HL-60/S4 treated with retinoic acid at 250 ng/mL for 4 days and 3 days (cell line): ENCODE results near the gene DRC1.
"Not testable (repeated sequence)": the region's sequence is repeated elsewhere in the genome, so short reads cannot be mapped to it uniquely, and the experiment has no call there.

ENCODE experiments used
- in situ Hi-C: fragments of 300-500 bp; cut with MboI; formaldehyde crosslinking; loops from 2 replicates; pipeline ENCODE4 v1.7.0; 2022; ENCODE audit warnings: low sequenced_read_pairs

The DRC1 gene

DNA sequence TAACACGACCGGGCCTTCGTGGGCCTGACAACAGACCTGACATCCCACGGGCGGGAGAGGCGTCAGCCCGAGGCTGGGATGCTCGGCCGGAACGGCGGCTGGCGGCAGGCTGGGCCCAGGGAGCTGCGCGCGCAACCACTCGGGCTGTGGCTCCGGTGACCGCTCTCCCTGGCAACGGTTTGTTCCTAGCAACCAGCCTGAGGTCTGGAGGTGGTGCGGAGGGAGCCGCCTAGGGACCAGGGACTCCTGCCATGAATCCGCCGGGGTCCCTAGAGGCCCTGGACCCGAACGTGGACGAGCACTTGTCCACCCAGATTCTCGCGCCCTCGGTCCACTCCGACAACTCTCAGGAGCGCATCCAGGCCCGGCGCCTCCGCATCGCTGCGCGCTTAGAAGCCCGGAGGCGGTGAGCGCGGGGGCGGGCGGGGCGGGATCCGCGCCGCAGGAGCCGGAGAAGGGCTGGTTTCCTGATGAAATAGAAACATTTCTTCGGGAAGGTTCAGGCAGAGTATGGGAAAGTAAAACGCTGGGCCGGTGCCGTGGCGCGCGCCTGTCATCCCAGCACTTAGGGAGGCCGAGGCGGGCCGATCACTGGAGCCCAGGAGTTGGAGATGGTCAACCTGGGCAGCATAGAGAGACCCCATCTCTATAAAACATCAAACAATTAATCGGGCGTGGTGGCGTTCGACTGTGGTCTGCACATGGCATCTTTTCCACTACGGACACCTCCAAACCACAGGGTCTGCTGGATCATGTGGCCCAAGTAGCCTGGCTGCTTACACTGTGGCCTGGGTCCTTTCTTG, at the start of gene DRC1:
Gene DRC1 (plus strand): TSS at position 182 of the 803 bp plus-strand sequence. CDS start 70 bp downstream, at position 252.
- in situ Hi-C loops = no loop called here

DNA sequence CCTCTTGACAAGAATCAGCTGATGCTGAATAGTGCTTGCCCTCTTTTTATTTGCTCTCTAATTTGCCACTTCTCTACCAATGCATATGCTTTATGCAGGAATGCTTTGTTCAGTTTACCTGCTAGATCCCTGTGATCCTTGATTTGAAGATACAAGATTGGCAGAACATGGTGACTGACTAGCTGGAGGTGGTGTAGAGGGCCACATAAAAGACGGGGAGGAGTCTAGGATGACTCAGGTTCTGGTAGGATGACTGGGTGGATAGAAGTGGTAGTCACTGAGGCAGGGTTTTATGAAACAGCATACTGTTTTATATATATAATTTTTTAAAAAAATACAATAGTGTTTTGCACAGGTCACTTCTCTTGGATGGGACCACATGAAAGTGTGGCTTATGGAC, 48.8 kb upstream of the DRC1 start:
- in situ Hi-C loops = no loop called here

DNA sequence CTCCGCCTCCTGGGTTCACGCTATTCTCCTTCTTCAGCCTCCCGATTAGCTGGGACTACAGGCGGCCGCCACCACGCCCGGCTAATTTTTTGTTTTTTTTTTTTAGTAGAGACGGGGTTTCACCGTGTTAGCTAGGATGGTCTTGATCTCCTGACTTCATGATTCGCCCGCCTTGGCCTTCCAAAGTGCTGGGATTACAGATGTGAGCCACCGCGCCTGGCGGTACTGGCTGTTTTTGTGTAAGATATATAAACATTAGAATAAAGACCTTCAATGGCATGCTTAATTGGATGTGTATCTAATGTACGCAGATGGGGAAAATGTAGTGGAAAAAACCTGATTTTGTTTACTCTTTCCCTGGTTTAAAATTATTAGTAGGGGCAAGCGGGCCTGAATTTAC, 47.3 kb upstream of the DRC1 start:
- in situ Hi-C loops = not testable (repeated sequence)

DNA sequence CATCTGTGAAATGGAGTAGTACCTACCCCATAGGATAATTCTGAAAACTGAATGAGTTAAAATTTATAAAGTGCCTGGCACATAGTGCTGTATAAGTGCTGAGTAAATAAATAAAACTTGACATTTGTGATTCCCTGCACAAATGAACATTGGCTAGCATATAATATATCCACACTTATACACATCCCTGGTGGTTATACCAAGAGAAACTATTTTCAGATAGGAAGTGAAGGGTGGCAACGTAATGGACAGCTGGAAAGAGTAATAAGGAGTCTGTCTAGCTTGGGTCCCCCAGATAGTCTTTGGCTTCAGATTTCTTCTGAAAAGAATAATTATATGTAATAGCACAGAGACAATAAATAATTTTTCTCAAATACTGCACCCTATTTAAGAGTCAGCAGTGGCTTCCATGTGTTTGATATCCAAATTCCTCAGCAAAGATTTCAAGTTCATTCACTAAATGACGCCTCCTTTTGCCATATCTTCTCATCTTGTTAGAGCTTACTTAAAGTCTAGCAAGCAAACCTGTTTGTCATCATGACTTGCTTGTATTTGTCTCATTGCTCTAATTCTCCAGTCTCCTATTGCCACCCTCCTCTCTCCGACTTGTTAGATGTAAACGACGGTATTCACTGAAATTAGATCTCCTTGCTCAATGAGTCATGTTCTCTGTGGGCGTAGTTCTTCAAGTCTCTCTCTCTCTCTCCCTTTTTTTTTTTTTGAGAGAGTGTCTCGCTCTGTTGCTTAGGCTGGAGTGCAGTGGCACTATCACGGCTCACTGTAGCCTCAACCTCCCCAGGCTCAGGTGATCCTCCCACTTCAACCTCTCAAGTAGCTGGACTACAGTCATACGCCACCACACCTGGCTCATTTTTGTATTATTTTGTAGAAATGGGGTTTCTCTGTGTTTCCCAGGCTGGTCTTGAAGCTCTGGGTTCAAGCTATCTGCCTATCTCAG, 46.4 kb upstream of the DRC1 start:
- in situ Hi-C loops = no loop called here

DNA sequence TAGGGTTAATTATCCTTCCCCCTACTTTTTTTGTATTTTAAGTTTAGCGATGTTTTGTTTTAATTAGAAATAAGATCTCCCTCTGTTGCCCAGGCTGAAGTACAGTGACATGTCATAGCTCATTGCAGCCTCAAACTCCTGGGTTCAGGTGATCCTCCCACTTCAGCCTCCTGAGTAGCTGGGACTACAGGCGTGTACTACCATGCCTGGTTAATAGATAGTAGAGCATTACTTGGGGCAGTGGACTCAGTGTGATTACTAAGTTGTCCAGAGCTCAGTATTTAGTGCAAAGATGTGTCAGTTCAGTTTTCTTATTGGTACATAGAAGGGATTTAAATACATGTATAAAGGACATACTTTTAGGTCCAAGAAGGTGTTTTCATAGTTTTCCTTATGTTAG, 45.6 kb upstream of the DRC1 start:
- in situ Hi-C loops = no loop called here

DNA sequence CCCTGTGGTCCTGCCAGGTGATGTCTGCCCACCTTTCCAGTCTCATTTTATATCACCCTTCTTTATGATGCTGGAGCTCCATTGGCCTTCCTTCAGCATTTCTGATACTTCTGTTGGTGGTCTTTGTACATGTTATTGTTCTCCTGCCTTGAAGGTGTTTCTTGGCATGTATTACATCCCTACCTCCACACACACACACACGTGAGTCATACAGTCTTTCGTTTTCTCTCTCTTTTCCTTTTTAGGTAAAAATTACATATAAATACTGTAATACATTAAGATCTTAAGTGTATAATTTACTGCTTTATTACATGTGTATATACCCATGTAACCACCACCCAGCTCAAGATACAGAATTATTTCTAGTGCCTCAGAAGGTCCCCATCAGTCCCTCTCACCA, 44.9 kb upstream of the DRC1 start:
- in situ Hi-C loops = no loop called here

DNA sequence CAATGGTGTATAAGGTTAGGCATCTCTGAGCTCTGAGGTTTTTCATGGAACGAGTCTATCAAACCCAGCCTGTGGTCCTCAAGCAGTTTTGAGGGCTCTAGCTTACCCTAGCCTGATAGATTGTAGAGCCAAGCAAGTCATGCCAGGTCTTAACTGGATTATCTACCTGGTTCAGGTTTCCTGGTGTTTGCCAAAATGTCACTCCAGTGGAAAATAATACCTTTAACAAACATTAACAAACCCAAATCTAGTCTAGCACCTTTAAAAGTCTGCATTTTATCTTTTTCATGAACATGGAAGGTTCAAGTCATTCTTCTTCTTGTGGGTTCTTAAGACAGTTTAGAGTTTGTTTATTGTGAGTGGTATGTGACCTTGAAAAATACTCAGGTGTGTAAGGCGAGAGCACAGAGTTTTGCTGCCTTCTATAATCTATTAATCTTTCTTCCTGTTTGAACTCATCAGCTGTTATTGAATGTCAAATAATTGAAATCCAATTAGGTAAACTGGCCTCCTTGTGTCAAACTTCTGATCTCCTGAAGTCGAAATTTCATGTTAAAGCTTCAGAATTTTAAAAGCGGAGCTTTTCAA, 41.7 kb upstream of the DRC1 start:
- in situ Hi-C loops = no loop called here

DNA sequence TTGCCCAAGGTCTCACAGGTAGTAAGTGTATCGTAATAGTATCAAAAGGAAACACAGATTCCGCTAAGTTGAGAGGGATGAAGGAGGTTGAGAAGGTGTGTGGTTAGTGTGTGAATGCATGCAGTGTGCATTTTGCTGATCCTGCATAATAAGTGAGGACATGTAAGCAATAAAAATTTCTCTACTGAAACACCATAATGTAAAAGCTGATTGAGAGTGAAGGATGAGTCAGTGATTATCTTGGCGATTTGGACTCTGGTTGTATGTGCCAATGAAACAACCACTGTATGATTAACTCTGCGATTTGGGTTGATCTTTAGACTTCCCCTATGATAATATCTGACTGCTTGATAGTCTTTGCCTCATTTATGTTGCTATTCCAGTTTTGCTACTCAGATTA, 38.4 kb upstream of the DRC1 start:
- in situ Hi-C loops = no loop called here

DNA sequence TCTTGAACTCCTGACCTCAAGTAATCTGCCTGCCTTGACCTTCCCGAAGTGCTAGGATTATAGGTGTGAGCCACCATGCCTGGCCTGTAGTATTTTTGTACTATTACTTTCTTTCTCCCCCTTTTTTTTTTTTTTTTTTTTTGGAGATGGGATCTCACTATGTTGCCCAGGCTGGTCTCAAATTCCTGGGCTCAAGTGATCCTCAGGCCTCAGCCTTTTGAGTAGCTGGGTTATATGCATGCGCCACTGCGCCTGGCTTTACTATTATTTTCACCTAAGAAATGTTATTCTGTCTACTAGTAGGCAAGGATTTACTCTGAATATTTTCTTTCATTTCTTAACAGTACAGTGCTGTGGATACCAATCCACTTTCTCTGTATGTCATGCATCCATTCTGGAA, 37.8 kb upstream of the DRC1 start:
- in situ Hi-C loops = no loop called here

DNA sequence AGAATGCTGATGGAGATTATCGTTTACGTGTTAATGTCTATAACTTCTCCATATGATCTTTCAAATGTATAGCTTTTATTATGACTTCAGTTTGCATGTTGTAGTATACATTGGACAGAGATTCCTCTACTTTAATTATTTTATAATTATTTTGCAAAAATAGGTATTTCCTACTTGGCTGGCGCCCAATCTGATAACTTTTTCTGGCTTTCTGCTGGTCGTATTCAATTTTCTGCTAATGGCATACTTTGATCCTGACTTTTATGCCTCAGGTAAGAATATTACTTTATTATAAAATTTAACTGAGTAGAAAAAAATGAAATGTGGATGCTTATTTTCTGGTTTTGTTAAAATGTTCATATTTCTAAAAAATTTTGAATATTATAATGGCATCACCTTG, 37.1 kb upstream of the DRC1 start:
- in situ Hi-C loops = no loop called here

DNA sequence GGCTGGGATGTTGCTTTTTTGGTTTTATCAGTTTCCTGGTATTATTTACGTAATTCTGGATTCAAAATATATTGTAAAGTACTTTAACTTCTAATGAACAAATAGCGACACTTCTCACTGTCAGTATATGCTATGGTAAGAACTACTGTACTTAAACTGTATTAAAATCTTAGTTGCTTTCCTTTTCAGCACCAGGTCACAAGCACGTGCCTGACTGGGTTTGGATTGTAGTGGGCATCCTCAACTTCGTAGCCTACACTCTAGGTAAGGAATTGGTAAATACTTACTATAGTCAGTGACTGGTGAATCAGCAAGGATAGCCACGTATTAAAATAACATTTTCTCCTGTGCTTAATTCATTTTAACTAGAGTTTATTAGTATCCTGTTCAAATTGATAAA, 34.8 kb upstream of the DRC1 start:
- in situ Hi-C loops = no loop called here

DNA sequence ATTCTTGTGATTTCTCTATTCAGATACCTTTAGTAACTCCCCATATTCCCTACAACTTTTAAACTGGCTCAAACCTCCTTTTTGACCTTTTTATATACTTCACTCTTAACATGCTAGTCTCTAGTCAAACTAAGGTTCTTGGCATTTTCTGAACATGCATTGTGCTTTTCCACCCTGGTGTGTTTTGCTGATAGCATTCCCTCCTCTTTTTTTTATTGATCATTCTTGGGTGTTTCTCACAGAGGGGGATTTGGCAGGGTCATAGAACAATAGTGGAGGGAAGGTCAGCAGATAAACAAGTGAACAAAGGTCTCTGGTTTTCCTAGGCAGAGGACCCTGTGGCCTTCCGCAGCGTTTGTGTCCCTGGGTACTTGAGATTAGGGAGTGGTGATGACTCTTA, 32.1 kb upstream of the DRC1 start:
- in situ Hi-C loops = not testable (repeated sequence)

DNA sequence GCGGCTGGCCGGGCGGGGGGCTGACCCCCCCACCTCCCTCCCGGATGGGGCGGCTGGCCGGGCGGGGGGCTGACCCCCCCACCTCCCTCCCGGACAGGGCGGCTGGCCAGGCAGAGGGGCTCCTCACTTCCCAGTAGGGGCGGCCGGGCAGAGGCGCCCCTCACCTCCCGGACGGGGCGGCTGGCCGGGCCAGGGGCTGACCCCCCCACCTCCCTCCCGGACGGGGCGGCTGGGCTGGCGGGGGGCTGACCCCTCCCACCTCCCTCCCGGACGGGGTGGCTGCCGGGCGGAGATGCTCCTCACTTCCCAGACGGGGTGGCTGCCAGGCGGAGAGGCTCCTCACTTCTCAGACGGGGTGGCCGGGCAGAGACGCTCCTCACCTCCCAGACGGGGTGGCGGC, 30.8 kb upstream of the DRC1 start:
- in situ Hi-C loops = not testable (repeated sequence)

DNA sequence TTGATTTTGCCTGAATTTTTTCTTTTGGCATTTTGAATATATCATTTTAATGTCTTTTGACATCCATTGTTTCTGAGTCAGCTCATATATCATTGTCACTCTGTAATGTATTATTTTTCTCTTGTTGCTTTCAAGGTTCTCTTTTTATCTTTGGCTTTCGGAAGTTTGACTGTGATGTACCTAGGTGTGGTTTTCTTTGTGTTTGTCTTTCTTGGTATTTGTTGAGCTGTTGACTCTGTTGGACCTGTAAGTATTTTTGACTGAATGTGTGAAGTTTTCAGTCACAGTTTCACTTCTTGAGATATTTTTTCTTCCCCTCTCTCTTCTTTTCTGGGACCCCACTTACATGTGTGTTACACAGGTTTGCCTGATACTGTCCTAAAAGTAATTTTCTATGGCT, 24.9 kb upstream of the DRC1 start:
- in situ Hi-C loops = no loop called here

DNA sequence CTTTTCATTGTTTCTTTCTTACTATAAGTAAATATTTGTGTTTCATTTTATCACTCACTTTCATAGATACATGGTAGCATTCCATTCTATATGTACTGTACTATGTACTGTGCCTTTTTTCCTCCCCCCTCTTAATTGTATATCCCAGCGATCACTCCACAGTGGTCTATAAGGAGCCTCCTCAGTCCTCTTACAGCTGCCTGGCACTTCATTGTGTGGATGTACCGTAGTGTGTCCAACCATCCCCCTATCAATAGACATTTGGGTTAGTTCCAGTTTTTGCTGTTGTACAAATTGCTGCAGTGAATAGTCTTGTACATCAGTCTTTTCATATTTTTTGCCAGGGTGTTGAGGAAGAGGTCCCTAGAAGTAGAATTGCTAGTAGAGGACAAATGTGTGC, 21.4 kb upstream of the DRC1 start:
- in situ Hi-C loops = no loop called here

DNA sequence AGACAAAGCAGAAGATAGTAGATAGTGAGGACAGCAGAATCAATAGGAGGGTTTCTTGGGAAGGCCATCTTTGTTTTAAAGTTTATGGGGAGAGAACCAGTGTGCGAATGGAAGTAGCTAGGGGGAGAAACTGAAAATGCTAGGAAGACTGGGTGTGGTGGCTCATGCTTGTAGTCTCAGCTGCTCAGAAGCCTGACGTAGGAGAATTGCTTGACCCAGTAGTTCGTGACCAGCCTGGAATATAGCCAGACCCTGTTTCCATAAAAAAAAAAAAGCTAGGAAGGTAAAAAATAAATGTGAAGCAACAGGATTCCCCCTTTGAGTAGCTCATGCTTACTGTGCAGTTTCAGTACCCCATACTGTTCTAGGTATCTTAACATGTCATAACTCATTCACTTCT, 19.2 kb upstream of the DRC1 start:
- in situ Hi-C loops = no loop called here

DNA sequence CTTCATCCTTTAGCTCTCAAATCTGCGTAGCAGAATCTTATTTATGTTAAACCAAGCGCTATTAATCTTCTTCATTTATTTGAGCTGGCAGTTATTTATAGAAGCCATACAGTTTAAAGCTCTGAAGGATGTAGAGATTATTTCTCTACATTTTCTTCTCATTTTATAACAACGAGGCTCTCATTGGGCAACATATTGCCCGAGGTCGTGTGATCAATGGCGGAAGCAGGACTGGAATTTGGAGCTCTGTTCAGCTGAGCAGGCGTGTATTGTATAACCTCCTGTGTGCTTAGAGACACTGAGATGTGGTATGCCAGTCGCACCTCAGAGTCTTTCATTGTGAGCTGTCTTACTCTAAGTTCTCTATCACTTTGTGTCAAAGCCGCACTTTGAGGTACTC, 17.5 kb upstream of the DRC1 start:
- in situ Hi-C loops = no loop called here

DNA sequence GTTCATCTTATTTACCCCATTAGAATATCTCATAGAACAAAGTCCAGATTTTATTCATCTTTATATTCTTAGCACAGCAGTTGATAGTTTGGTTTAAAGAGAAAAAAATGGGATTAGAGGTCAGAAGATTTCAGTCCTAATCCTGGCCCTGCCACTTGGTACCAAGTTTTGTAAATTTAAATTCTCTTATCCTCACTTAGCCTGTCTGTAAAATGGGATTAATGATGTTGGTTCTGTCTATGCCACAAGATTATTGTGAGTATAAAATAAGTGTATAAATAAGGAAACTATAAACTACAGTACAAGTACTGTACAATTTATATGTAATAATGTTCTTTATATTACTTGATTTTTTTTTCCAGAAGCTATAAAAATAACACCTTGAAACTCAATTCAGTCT, 17.1 kb upstream of the DRC1 start:
- in situ Hi-C loops = no loop called here

DNA sequence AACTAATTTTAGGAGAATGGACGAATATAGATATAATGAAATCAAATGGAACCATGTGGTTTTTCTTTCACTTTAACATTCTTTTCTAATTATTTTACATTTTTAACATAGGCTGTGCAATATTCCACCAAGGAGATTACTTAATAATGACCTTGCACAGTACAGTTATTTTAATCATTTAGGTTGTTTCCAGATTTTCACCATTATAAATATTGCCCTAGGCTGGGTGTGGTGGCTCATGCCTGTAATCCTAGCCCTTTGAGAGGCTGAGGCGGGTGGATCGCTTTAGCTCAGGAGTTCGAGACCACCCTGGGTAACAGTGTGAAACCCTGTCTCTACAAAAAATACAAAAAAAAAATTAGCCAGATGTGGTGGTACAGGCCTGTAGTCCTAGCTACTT, 14.5 kb upstream of the DRC1 start:
- in situ Hi-C loops = no loop called here

DNA sequence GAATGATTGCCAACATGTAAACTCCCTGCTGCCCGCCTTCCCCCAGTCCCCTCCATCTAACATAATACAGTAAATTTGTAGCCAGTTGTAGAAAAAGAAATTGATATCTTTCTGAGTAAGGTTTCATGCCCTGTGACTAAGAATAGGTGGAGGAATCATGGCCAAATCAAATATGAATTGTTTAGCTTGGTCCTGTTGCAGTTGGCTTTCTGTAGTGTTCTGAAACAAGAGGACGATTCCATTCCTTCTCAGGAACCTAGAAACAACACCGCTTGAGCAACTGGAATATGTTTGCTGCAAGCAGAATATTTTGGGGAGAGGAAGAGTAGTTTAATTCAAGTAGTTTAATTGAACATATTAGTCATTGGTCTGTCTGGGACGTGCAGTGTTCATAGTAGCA, 7.0 kb upstream of the DRC1 start:
- in situ Hi-C loops = no loop called here

DNA sequence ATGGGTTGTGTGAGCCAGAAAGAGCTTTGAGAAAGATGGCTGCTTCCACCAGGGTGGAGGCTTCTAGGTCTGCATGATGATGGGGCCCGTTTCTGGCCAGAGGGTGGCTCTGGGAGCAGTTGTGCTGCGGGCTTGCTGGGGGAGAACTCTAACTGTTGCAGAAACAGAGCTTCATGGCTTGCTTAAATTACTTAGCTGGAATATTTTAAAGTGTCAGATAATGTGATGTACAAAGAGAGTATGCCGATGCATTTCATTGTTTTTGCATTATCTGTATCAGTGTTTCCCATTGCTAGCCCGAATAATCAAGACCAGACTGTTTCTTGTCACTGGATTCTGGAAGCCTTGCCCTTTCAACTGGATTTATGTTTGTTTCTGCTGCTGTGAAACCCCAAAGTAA, 6.3 kb upstream of the DRC1 start:
- in situ Hi-C loops = no loop called here
